Sigmoid colon (tissue), 7 donors: ENCODE measurements around the gene HIF3A. TPM values are rescaled to one million over a fixed set of nuclear protein-coding genes. Genes with fewer than 3 reads are reported as not detected.

ENCODE experiments used
- DNase-seq: peaks from one replicate; pipeline ENCODE4 v3.0.0-alpha.2; 2019
- H3K27ac ChIP-seq, 4 donors: fragments of 200-600 bp; sonication (generic); one replicate each; pipeline ENCODE4 v1.5.1; 2016 to 2019; ENCODE audit warnings: mild to moderate bottlenecking in 1 of 4
- H3K27me3 ChIP-seq, 3 donors: fragments of 200-600 bp; sonication (generic); one replicate each; pipeline ENCODE4 v1.5.1; 2019; ENCODE audit warnings: mild to moderate bottlenecking in 1 of 3
- H3K36me3 ChIP-seq, 4 donors: fragments of 200-600 bp; sonication (generic); one replicate each; pipeline ENCODE4 v1.5.1; 2016 to 2019
- H3K4me1 ChIP-seq, 4 donors: fragments of 200-600 bp; sonication (generic); one replicate each; pipeline ENCODE4 v1.5.1; 2017 to 2019
- H3K4me3 ChIP-seq, 4 donors: fragments of 200-600 bp; sonication (generic); one replicate each; pipeline ENCODE4 v1.5.1; 2017 to 2019; ENCODE audit warnings: mild to moderate bottlenecking in 2 of 4, moderate library complexity in 1 of 4
- H3K9me3 ChIP-seq, 4 donors: fragments of 200-600 bp in 3 of 4; sonication (generic) in 3 of 4; one replicate each; pipeline versions ENCODE4 v1.5.1 to v1.6.1; 2013 to 2019
- EP300 ChIP-seq, 4 donors: sonication (generic); formaldehyde crosslinking; IDR thresholded peaks; one replicate each; pipeline ENCODE4 v1.6.1; 2017; ENCODE audit warnings: antibody characterized with exemption in 4 of 4
- POLR2A ChIP-seq, 2 donors: fragments of 450-650 bp; IDR thresholded peaks; one replicate each; pipeline ENCODE4 v1.6.1; 2016; ENCODE audit warnings: antibody characterized with exemption in 2 of 2, mild to moderate bottlenecking in 2 of 2, moderate library complexity in 2 of 2
- POLR2AphosphoS5 ChIP-seq, 4 donors: sonication (generic); formaldehyde crosslinking; IDR thresholded peaks; one replicate each; pipeline ENCODE4 v1.6.1; 2017; ENCODE audit warnings: antibody characterized with exemption in 4 of 4
- WGBS, 2 donors: extraction: QIAGEN DNeasy Blood & Tissue Kit; methylation state at CpG; one replicate each; pipeline ENCODE4 v1.1.7; 2013; 5-methylcytosine and 5-hydroxymethylcytosine counted together
- intact Hi-C: fragments of 100-400 bp; cut with DNase I; formaldehyde crosslinking; loops from one replicate; pipeline ENCODE4 v1.15.1; 2023
- polyA plus RNA-seq, 3 donors: library from polyadenylated mRNA; stranded (reverse); fragments of 200-250 nt; gene quantifications; one replicate each; pipeline ENCODE4 v1.2.3, GENCODE V29; 2013
- total RNA-seq, 4 donors: library from RNA; depleted of rRNA; stranded (reverse); fragments of >200 nt; gene quantifications; one replicate each; pipeline ENCODE4 v1.1.0, GENCODE V29; 2016
- TF ChIP-seq, protein P1 (sequence below), 4 experiments: fragments of 450-650 bp in 3 of 4; fragments of 200-600 bp in 1 of 4; IDR thresholded peaks; one replicate each; pipeline ENCODE4 v1.5.1; 2016 to 2019; ENCODE audit warnings: antibody characterized with exemption in 4 of 4, mild to moderate bottlenecking in 3 of 4, moderate library complexity in 2 of 4
- donor health status: healthy with polysubstance abuse.
- donor health status: Bipolar disorder and iron deficiency.
- donor health status: healthy.

Gene HIF3A
- total and polyA plus RNA-seq, 7 donors, result 1.8 to 310 (median 63.0) TPM

GRCh38 chr19:46297700-46298478 is 1.0 kb downstream of the HIF3A start:
- Histone ChIP-seq H3K4me3 (peak overlapping the region; percentile 58 to 70 (median 65)), H3K36me3 (no peaks in the 10 kb centered on the region), H3K4me1 (peaks cover 0 to 58% (median 48%) of the 10 kb centered on the region in 4 donors), H3K27me3 (no peaks in the 10 kb centered on the region), H3K27ac (peak overlapping the region; percentile 87 to 97 (median 91)), H3K9me3 (no peaks in the 10 kb centered on the region)
- WGBS, 2 donors, result 44 to 46% methylated on average over 18 to 19 of the region's 19 CpGs
- intact Hi-C loops, result loop anchor here (2.0 to 5.0 kb wide), 2 partner anchors 49 to 1551 kb away; partner anchors contain the start of genes BCL3 and PPP5C
- TF ChIP-seq EP300 (IDR thresholded peaks at IDR 0.05) (peak in 2 of 4 donors; percentile 34 to 52), POLR2A (IDR thresholded peaks at IDR 0.05) (peak; percentile 65 to 69), POLR2AphosphoS5 (IDR thresholded peaks at IDR 0.05) (peak; percentile 70 to 83 (median 80))
- TF ChIP-seq, protein P1, sequence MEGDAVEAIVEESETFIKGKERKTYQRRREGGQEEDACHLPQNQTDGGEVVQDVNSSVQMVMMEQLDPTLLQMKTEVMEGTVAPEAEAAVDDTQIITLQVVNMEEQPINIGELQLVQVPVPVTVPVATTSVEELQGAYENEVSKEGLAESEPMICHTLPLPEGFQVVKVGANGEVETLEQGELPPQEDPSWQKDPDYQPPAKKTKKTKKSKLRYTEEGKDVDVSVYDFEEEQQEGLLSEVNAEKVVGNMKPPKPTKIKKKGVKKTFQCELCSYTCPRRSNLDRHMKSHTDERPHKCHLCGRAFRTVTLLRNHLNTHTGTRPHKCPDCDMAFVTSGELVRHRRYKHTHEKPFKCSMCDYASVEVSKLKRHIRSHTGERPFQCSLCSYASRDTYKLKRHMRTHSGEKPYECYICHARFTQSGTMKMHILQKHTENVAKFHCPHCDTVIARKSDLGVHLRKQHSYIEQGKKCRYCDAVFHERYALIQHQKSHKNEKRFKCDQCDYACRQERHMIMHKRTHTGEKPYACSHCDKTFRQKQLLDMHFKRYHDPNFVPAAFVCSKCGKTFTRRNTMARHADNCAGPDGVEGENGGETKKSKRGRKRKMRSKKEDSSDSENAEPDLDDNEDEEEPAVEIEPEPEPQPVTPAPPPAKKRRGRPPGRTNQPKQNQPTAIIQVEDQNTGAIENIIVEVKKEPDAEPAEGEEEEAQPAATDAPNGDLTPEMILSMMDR (IDR thresholded peaks at IDR 0.05), result peak in 1 of 4 experiments; percentile 44
- peak; percentile 97 for DNase-seq

- Histone ChIP-seq H3K4me1 (peaks cover 0 to 64% (median 54%) of the 10 kb centered on the region in 4 donors), H3K27me3 (no peaks in the 10 kb centered on the region), H3K36me3 (peaks cover 0 to 5% (median under 1%) of the 10 kb centered on the region in 4 donors), H3K27ac (peak overlapping the region; percentile 87 to 97 (median 91)), H3K4me3 (peak overlapping the region; percentile 58 to 70 (median 65)), H3K9me3 (no peaks in the 10 kb centered on the region)
- intact Hi-C loops, result loop anchor here (2.0 to 5.0 kb wide), 2 partner anchors 48 to 1551 kb away; partner anchors contain the start of genes BCL3 and PPP5C
- TF ChIP-seq POLR2A (IDR thresholded peaks at IDR 0.05) (peak in 1 of 2 donors; percentile 45), POLR2AphosphoS5 (IDR thresholded peaks at IDR 0.05) (no peak)
- WGBS, 2 donors, result 9 to 31% methylated on average over 7 of the region's 7 CpGs
- no peak for DNase-seq
Measured at GRCh38 chr19:46298479-46299003, 1.7 kb downstream of the HIF3A start.

- Histone ChIP-seq H3K36me3 (peaks cover 0 to 10% (median 6%) of the 10 kb centered on the region in 4 donors), H3K4me1 (peaks cover 0 to 69% (median 59%) of the 10 kb centered on the region in 4 donors), H3K4me3 (peak overlapping the region; percentile 58 to 70 (median 65)), H3K27ac (peak overlapping the region; percentile 87 to 97 (median 91)), H3K9me3 (no peaks in the 10 kb centered on the region), H3K27me3 (no peaks in the 10 kb centered on the region)
- TF ChIP-seq EP300 (IDR thresholded peaks at IDR 0.05) (peak in 3 of 4 donors; percentile 71 to 92 (median 87)), POLR2A (IDR thresholded peaks at IDR 0.05) (no peak), POLR2AphosphoS5 (IDR thresholded peaks at IDR 0.05) (peak; percentile 81 to 95 (median 92))
- TF ChIP-seq, protein P1 (IDR thresholded peaks at IDR 0.05), result no peak
- DNase-seq, result peak; percentile 99
- 3 to 18% methylated on average over 11 of the region's 11 CpGs for WGBS, 2 donors
- intact Hi-C loops, result loop anchor here (2.0 to 5.0 kb wide), 2 partner anchors 48 to 1552 kb away; partner anchors contain the start of genes BCL3 and PPP5C
Measured at GRCh38 chr19:46299004-46299509, 2.2 kb downstream of the HIF3A start.

DNA sequence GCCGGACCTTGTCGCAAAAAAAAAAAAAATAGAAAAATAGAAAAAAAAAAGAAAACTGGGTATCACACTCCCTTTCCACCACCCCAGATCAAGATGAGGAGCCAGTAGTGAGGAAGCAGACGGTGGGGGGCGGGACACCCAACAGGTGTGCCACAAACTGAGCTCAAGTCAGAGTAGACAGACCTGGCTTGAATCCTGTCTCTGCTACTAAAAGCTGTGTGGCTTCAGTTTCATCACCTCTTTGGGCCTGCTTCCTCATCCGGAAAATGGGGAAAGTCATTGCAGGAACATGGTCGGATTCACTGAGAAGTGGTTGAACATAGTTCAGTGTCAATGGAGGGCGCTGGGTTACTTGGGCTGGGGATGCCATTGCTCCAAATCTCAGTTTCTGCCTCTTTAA is 2.9 kb downstream of the HIF3A start:
- intact Hi-C loops, result loop anchor here (2.0 to 5.0 kb wide), 2 partner anchors 47 to 1552 kb away; partner anchors contain the start of genes BCL3 and PPP5C
- peaks cover 0 to 76% (median 64%) of the 10 kb centered on the region in 4 donors for H3K4me1 ChIP-seq

More for the DNA sequence above, 2.9 kb downstream of the HIF3A start:
- Histone ChIP-seq H3K9me3 (no peaks in the 10 kb centered on the region), H3K4me3 (peak overlapping the region; percentile 58 to 70 (median 65)), H3K36me3 (peaks cover 5 to 16% (median 12%) of the 10 kb centered on the region in 4 donors), H3K27me3 (no peaks in the 10 kb centered on the region), H3K27ac (peak overlapping the region; percentile 87 to 97 (median 91))
- DNase-seq, result no peak
- TF ChIP-seq, protein P1 (IDR thresholded peaks at IDR 0.05), result no peak
- TF ChIP-seq POLR2A (IDR thresholded peaks at IDR 0.05) (no peak), EP300 (IDR thresholded peaks at IDR 0.05) (no peak), POLR2AphosphoS5 (IDR thresholded peaks at IDR 0.05) (no peak)
- 50 to 73% methylated on average over 7 of the region's 7 CpGs for WGBS, 2 donors
